Esophagus muscularis mucosa (tissue), 4 donors: ENCODE measurements around the gene GOLGA2.

Experiments used
- EP300 ChIP-seq: sonication (generic); formaldehyde crosslinking; IDR thresholded peaks from one replicate; pipeline ENCODE4 v1.6.1; 2017; ENCODE audit warnings: antibody characterized with exemption
- POLR2A ChIP-seq: fragments of 450-650 bp; IDR thresholded peaks from one replicate; pipeline ENCODE4 v1.6.1; 2017; ENCODE audit warnings: antibody characterized with exemption, moderate library complexity, mild to moderate bottlenecking, low read depth
- POLR2AphosphoS5 ChIP-seq, 2 donors: sonication (generic); formaldehyde crosslinking; IDR thresholded peaks; one replicate each; pipeline ENCODE4 v1.6.1; 2017; ENCODE audit warnings: antibody characterized with exemption in 2 of 2
- TF ChIP-seq, protein P1 (sequence below), 3 experiments: fragments of 200-600 bp in 2 of 3; fragments of 450-650 bp in 1 of 3; sonication (generic) in 2 of 3; IDR thresholded peaks; one replicate each; pipeline ENCODE4 v1.5.1; 2017 to 2019; ENCODE audit warnings: antibody characterized with exemption in 3 of 3, mild to moderate bottlenecking in 2 of 3, moderate library complexity in 1 of 3

DNA sequence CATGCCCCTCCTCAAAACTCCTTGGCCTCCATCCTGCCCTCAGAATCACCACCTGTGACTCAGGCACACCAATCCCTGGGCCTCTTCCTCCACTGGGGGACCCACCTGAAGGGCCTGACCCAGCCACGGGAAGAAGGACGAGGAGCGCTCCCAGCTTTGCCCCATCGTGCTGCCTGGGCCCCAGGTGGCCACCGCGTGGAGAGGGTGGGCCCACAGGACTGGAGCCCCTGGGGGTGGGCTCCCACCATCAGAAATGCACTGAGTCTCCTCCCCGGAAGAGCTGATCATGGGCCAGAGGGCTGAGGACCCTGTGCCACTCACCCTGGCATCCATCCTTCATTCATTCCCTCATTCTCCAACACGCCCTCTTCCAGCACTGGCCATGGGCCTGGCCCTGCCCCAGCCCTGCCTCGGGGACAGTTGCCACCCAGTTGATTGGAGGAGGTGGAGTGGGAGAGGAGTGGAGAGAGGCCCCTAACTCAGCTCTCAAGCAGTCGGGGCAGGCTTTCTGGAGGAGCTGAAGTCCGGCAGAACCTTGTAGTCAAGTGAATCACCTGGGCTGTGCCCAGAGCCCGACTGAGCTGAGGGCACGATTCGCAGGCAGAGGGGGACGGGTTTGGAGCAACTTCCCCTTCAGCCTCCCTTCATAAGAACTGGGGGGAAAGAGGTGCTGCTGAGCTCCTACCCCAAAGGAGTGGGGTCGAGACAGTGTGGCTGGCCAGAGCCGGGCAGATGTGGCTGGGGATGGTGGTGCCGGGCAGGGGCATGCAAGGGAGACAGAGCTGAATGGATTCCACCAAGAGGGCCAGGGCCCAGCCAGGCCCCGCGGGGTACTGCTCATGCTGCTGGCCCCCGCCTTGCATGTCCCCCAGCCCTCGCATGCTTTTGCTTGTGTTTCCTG is 43.0 kb downstream of the GOLGA2 start:
- TF ChIP-seq, protein P1, sequence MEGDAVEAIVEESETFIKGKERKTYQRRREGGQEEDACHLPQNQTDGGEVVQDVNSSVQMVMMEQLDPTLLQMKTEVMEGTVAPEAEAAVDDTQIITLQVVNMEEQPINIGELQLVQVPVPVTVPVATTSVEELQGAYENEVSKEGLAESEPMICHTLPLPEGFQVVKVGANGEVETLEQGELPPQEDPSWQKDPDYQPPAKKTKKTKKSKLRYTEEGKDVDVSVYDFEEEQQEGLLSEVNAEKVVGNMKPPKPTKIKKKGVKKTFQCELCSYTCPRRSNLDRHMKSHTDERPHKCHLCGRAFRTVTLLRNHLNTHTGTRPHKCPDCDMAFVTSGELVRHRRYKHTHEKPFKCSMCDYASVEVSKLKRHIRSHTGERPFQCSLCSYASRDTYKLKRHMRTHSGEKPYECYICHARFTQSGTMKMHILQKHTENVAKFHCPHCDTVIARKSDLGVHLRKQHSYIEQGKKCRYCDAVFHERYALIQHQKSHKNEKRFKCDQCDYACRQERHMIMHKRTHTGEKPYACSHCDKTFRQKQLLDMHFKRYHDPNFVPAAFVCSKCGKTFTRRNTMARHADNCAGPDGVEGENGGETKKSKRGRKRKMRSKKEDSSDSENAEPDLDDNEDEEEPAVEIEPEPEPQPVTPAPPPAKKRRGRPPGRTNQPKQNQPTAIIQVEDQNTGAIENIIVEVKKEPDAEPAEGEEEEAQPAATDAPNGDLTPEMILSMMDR (IDR thresholded peaks at IDR 0.05): no peak
- TF ChIP-seq POLR2AphosphoS5 (IDR thresholded peaks at IDR 0.05) (no peak), POLR2A (no peak), EP300 (no peak)
